GM10847 (cell line): ENCODE measurements around the gene PHYKPL.

Experiments used
- POLR2A ChIP-seq: IDR thresholded peaks from 2 replicates; pipeline ENCODE4 v1.6.1; 2011; ENCODE audit not compliant: insufficient read length; ENCODE audit errors: extremely low read depth

Gene PHYKPL

GRCh38 chr5:178221853-178222252, 10.7 kb downstream of the PHYKPL start:
- TF ChIP-seq POLR2A, result no peak

DNA sequence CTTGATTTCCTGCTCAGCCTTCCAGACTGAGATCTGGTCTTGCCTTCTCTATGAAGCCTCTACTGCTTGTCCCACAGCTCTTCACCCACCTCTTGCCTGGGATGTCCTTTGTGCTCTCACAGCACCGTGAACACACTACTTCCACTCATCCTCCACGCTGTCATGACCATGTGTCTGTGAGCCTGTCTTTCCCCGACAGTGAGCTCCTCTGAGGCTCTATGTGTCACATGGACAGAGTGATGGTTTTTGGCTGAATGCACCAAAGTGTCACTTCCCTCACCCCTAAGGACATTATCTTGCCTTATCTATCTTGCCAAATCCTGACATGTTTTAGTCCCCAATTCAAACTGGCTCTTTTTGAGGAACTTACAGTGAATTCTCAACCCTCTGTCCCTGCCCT, 11.3 kb downstream of the PHYKPL start:
- no peak for TF ChIP-seq POLR2A

DNA sequence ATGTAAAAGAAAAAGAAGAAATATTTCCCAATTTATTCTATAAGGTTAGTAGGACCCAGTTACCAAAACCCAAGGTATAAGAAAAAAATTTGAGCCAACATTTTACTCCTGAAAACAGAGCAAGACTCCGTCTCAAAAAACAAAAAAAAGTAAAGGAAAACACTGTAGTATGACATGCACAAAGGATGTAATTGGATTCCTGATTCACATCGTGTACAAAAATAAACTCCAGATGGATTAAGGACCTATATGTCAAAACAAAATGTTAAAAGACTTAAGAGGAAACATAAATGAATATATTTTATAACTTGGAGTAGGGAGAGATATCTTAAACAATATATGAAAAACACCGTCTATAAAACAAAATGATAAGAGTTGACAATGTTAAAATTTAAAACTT, 13.8 kb downstream of the PHYKPL start:
- no peak for TF ChIP-seq POLR2A

GRCh38 chr5:178218237-178218776, 14.3 kb downstream of the PHYKPL start:
- no peak for TF ChIP-seq POLR2A

DNA sequence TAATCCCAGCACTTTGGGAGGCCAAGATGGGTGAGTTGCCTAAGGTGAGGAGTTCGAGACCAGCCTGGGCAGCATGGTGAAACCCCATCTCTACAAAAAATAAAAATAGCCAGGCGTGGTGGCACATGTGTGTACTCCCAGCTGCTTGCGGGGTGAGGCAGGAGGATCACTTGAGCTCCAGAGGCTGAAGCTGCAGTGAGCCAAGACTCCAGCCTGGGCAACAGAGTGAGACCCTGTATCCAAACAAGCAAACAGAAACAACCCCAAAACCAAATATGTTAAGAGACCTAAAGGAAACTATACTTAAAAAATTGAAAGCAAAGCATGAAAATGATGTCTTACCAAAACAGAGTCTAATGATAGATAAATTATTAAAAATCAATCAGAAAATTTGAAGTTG, 15.8 kb downstream of the PHYKPL start:
- no peak for TF ChIP-seq POLR2A

GRCh38 chr5:178216088-178216534, 16.5 kb downstream of the PHYKPL start:
- no peak for TF ChIP-seq POLR2A

- TF ChIP-seq POLR2A, result no peak
These were observed 17.2 kb downstream of the PHYKPL start for GRCh38 chr5:178215280-178216002.

GRCh38 chr5:178214160-178214803, 18.3 kb downstream of the PHYKPL start:
- TF ChIP-seq POLR2A, result no peak

GRCh38 chr5:178213748-178214151, 18.9 kb downstream of the PHYKPL start:
- TF ChIP-seq POLR2A, result no peak

DNA sequence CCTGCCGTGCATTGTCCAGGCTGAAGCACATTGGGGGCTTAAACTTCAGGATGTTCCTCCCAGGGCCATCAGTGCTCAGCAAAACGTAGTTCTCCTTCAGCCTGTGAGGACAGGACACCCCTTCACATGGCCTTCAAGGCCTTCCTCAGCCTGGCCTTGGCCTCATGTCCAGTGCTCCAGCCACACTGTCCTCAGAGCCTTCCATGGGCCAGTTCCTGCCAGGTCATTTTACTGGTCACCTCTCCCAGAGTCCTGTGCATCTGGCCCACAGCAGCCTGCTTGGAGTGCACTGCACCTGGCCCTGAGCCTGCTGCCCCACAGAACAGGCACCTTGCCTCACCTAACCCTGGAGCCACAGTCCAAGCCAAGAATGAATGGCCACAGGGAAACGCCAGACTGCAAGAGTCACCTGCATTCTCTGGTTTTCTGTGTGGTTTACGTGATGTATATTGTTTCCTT, 19.6 kb downstream of the PHYKPL start:
- TF ChIP-seq POLR2A, result peak; percentile 6

DNA sequence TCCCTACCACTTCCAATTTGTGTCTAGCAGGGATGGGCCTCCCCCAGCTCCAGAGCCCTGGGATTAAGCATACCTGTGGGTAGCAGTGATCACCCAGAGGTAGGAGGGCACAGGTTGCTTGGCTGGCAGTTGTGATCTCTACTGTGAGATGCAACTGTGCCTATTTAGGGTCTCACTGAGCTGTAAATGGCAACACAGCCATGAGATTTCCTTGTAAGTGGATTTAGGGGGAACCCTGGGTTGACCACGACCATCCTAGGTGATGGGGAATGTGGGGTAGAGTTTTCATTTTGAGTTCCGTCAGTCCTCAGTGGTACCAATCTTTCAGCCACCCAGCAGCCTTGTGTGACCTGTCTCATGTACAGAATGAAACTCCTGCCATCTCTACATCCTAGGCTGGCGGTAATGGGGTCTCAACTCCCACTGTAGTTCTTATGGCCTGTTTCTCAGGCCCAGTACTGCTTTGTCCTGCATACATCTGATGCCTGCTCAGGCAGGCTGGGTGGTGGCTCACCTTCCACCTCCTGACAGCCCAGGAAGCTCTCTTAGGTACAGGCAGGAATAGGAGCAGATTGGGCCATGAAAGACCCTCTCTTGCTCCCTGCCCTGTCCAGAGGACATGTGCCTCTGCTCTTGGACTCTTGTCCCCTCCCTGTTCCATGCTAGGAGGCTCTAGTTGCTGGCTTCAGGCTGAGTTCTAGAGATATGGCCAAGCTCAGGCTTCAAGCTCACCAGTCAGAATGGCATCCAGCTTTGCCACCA, 20.2 kb downstream of the PHYKPL start:
- peak; percentile 9 for TF ChIP-seq POLR2A

DNA sequence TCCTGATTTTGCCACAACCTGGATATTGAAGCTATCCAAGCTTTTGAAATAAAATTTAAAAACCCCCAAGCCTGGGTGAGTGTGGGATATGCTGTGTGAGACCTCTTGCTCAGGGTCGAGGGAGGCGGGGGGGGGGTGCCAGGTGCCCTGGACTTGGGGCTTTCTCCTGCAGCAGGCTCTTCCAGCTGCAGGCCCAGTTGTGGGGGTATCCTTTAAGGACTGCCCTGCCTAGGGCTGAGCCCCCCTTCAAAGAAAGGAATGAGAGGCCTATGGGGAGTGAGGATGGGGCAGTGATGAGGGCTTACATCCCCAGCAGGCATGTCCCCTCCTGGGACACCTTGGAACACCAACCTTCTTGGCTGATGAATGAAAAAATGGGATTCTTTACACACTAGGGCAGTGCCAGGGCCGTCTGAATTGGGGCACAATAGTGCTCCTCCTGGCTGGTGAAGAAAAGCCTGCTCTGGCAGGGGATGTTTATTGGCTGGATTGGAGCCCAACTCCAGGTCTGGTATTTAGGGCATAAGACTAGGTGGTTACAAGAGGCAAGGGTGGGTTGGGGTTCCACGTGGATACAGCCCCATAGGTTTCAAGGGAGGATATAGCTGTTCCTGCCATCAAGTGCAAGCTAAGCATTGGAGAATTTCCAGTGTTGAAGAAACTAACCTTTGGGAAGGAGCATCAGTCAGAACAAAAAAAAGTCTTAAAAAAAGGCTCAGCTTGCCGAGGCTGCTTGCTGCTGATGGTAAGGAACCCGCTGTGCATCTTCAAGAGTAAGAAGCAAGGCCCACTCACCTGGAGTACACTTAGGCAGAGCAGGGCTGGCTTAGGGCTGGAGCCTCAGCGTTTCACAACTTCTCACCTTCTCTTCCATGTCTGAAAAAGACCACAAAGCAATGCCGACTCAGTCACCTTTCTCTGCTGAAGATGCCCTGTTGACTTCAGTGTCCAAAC, 21.2 kb downstream of the PHYKPL start:
- no peak for TF ChIP-seq POLR2A

GRCh38 chr5:178210686-178211085, 21.9 kb downstream of the PHYKPL start:
- TF ChIP-seq POLR2A, result no peak

DNA sequence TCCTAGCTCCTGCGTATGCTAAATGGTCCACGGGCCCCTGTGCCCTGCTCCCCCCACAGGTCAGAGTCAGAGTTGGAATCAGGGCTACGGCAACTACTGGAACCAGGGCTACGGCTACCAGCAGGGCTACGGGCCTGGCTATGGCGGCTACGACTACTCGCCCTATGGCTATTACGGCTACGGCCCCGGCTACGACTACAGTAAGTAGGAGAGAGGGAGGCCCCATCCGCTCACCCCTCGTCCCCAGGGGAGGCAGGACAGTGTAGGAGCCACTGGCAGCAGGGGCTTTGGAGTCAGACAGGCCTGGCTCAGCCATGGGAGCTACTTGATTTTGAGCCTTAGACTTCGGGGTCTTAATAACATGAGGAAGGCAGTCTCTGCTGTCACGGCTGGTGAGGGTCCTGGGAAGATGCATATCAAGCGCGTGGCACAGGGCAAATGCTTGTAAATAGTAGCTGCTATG, 22.5 kb downstream of the PHYKPL start:
- peak; percentile 16 for TF ChIP-seq POLR2A
